HepG2 (cell line): ENCODE measurements around the gene VAMP3. TPM values are rescaled to one million over a fixed set of nuclear protein-coding genes. Genes with fewer than 3 reads are reported as not detected.

Source experiments
- ATAC-seq: fragments of 200-7000 bp; cut with Tn5 transposase; 3 replicates; pipeline ENCODE4 v1.9.1; 2020; ENCODE audit warnings: mild to moderate bottlenecking, moderate library complexity
- BruUV-seq: library from RNA; stranded (reverse); fragments of 400-500 nt; replicated peaks from 2 replicates; lab custom pipeline; 2021; lab: Mats Ljungman, UMichigan
- CTCF ChIA-PET: fragments of 300-600 bp; formaldehyde crosslinking; extraction: SDS; loops from one replicate; lab custom pipeline; 2021; ENCODE audit warnings: low total read pairs, inconsistent platforms, low intra/inter-chr PET ratio; lab: Yijun Ruan, JAX
- POLR2A ChIA-PET: fragments of 350-600 bp; sonication (Branson Sonifier 250); formaldehyde crosslinking; loops from one replicate; lab custom pipeline; 2020; ENCODE audit warnings: antibody characterized with exemption, inconsistent platforms; lab: Yijun Ruan, JAX
- DNase-seq: peaks from one replicate; pipeline ENCODE4 v3.0.0-alpha.2; 2015; ENCODE audit warnings: low spot score
- FAIRE-seq: peaks from 3 replicates; lab custom pipeline; 2011; peaks lifted over from hg19 to GRCh38; lab: Jason Lieb, UNC
- H2AFZ ChIP-seq: one replicate; pipeline ENCODE4 v1.6.1; 2011; ENCODE audit warnings: low read length, inconsistent platforms
- H3K27ac ChIP-seq: fragments of 300-600 bp; 3 replicates; pipeline ENCODE4 v1.8.0; 2011; ENCODE audit warnings: mixed run types, mild to moderate bottlenecking, mixed read lengths, low read length, inconsistent platforms; ENCODE audit not compliant: insufficient read depth; ENCODE audit errors: extremely low read length
- H3K27me3 ChIP-seq, 2 experiments: fragments of 200-600 bp in 1 of 2; 2 replicates in 1 of 2; 3 replicates in 1 of 2; pipeline versions ENCODE4 v1.6.0 to v1.8.0; 2011; ENCODE audit warnings: low read length in 2 of 2, mild to moderate bottlenecking in 2 of 2, moderate library complexity in 2 of 2, inconsistent platforms in 1 of 2; ENCODE audit not compliant: insufficient read depth in 2 of 2, control insufficient read depth in 1 of 2
- H3K36me3 ChIP-seq, 2 experiments: fragments of 200-600 bp in 1 of 2; replicated peaks in 1 of 2; 2 replicates in 1 of 2; 3 replicates in 1 of 2; pipeline versions ENCODE4 v1.5.1 to v1.8.0; 2011; ENCODE audit warnings: low read length in 2 of 2, inconsistent platforms in 1 of 2; ENCODE audit not compliant: insufficient read depth in 2 of 2, control insufficient read depth in 1 of 2
- H3K4me1 ChIP-seq: 2 replicates; pipeline ENCODE4 v1.5.1; 2012; ENCODE audit warnings: low read length, inconsistent platforms; ENCODE audit not compliant: insufficient read depth
- H3K4me2 ChIP-seq: 2 replicates; pipeline ENCODE4 v1.6.0; 2011; ENCODE audit warnings: low read depth, low read length, inconsistent platforms
- H3K4me3 ChIP-seq, 3 experiments: fragments of 200-600 bp in 1 of 3; sonication (generic), shearing (Covaris generic) in 1 of 3; replicated peaks in 1 of 3; 2 replicates each; pipeline ENCODE4 v1.5.1; 2011 to 2016; ENCODE audit warnings: low read length in 3 of 3, inconsistent platforms in 2 of 3, low read depth in 2 of 3, mild to moderate bottlenecking in 2 of 3, control low read depth in 1 of 3, mixed read lengths in 1 of 3; ENCODE audit not compliant: insufficient read depth in 1 of 3
- H3K79me2 ChIP-seq: one replicate; pipeline ENCODE4 v1.6.1; 2011; ENCODE audit warnings: low read length, inconsistent platforms; ENCODE audit not compliant: insufficient read depth
- H3K9ac ChIP-seq: 2 replicates; pipeline ENCODE4 v1.6.0; 2011; ENCODE audit warnings: mild to moderate bottlenecking, low read depth, low read length, inconsistent platforms; ENCODE audit not compliant: insufficient read depth
- H3K9me3 ChIP-seq: 2 replicates; pipeline ENCODE4 v1.5.1; 2012; ENCODE audit warnings: mild to moderate bottlenecking, low read length
- H4K20me1 ChIP-seq: 2 replicates; pipeline ENCODE4 v1.6.0; 2011; ENCODE audit warnings: inconsistent platforms, mild to moderate bottlenecking, low read length, moderate library complexity; ENCODE audit not compliant: insufficient read depth
- CENPT ChIP-seq: sonication (generic); formaldehyde crosslinking; IDR thresholded peaks from 2 replicates; pipeline ENCODE4 v1.8.0; 2022; ENCODE audit warnings: low read depth, mild to moderate bottlenecking, moderate library complexity, missing genetic modification reagents
- DNMT1 ChIP-seq: sonication (generic); formaldehyde crosslinking; IDR thresholded peaks from 2 replicates; pipeline ENCODE4 v1.5.1; 2020; ENCODE audit warnings: mild to moderate bottlenecking, missing genetic modification reagents
- GFI1 ChIP-seq: sonication (generic); formaldehyde crosslinking; IDR thresholded peaks from 2 replicates; pipeline ENCODE4 v1.5.0; 2020; ENCODE audit warnings: missing genetic modification reagents, mild to moderate bottlenecking, borderline replicate concordance
- GTF3A ChIP-seq: sonication (generic); formaldehyde crosslinking; conservative IDR thresholded peaks from 2 replicates; pipeline ENCODE4 v1.4.0; 2020; ENCODE audit warnings: mild to moderate bottlenecking, missing genetic modification reagents
- ZNF557 ChIP-seq: sonication (generic); formaldehyde crosslinking; IDR thresholded peaks from 2 replicates; pipeline ENCODE4 v1.4.0; 2020; ENCODE audit warnings: missing genetic modification reagents
- ZNF567 ChIP-seq: sonication (generic); formaldehyde crosslinking; IDR thresholded peaks from 2 replicates; pipeline ENCODE4 v1.8.1; 2023; ENCODE audit warnings: mild to moderate bottlenecking, missing genetic modification reagents, borderline replicate concordance
- ZNF607 ChIP-seq: sonication (generic); formaldehyde crosslinking; IDR thresholded peaks from 2 replicates; pipeline ENCODE4 v1.5.1; 2020; ENCODE audit warnings: missing genetic modification reagents, mild to moderate bottlenecking, borderline replicate concordance
- WGBS: methylation state at CpG from one replicate; pipeline ENCODE4 v1.1.6; 2017; ENCODE audit warnings: low lambda C conversion rate; 5-methylcytosine and 5-hydroxymethylcytosine counted together
- in situ Hi-C: cut with HindIII; loops from 2 replicates; pipeline ENCODE4 v1.10.0; 2017; ENCODE audit warnings: low pct_unique_long_range_greater_than_20kb; ENCODE audit not compliant: extremely low pct_ligation_motif_present
- intact Hi-C: fragments of 100-400 bp; cut with micrococcal nuclease; formaldehyde crosslinking; loops from one replicate; pipeline ENCODE4 v1.10.0; 2022; ENCODE audit not compliant: unreplicated experiment
- polyA plus RNA-seq, 8 experiments: library from polyadenylated mRNA; depleted of rRNA in 3 of 8; stranded (reverse) in 7 of 8; unstranded in 1 of 8; fragments of >200 nt; fragmentation: Illumina TruSeq in 4 of 8; extraction: Trizol in 4 of 8; gene quantifications; 2 replicates each; pipeline versions ENCODE4 v1.2.1 to v1.2.3, GENCODE V29; 2011 to 2016; ENCODE audit warnings: low read depth in 4 of 8, missing spikeins in 1 of 8, mixed read lengths in 1 of 8; ENCODE audit not compliant: insufficient read depth in 1 of 8
- total RNA-seq, 5 experiments: library from RNA; depleted of rRNA; stranded (reverse); fragments of >200 nt; fragmentation: Illumina TruSeq; extraction: Trizol; gene quantifications; 2 replicates each; pipeline ENCODE4 v1.2.3, GENCODE V29; 2016; ENCODE audit warnings: low read depth in 1 of 5

VAMP3 gene
- total and polyA plus RNA-seq, 2 of the 13 experiments (the other 11 are each of a cell fraction or from before 2014, with no cell fraction given), result 75.3 to 88.7 TPM

- FAIRE-seq, result no peak
- 93% methylated on average over 6 of the region's 6 CpGs for WGBS
- H3K9me3 ChIP-seq, result no peaks in the 10 kb centered on the region
- ATAC-seq, result no peak
- POLR2A ChIA-PET, result no interaction called here
- no peak for DNase-seq
- H3K4me1 ChIP-seq, result no peaks in the 10 kb centered on the region
- H3K4me2 ChIP-seq, result no peak overlapping the region
- TF ChIP-seq DNMT1 (CRISPR knock-in tag), result no peak
- TF ChIP-seq GFI1 (CRISPR knock-in tag), result no peak
- TF ChIP-seq ZNF567 (CRISPR knock-in tag), result no peak
- TF ChIP-seq ZNF607, result no peak
- TF ChIP-seq GTF3A (CRISPR knock-in tag), result no peak
- no peak for TF ChIP-seq CENPT (CRISPR knock-in tag)
- no peak overlapping the region for H3K9ac ChIP-seq
- H2AFZ ChIP-seq, result no peak overlapping the region
- H3K27me3 ChIP-seq, result no peaks in the 10 kb centered on the region
- intact Hi-C loops (no loop called here), in situ Hi-C loops (no loop called here)
- H3K36me3 ChIP-seq, result peaks cover 1 to 3% of the 10 kb centered on the region in 2 experiments; a peak in 1 of 5 replicates
- no peaks in the 10 kb centered on the region for H3K79me2 ChIP-seq
- no peak overlapping the region for H3K4me3 ChIP-seq
- H4K20me1 ChIP-seq, result no peaks in the 10 kb centered on the region
- CTCF ChIA-PET, result no interaction called here
- no peak overlapping the region for H3K27ac ChIP-seq
- no TSS peak for BruUV-seq
These were observed 10.9 kb upstream of the VAMP3 start for GRCh38 chr1:7760245-7760644.

GRCh38 chr1:7761103-7761502 lies 10.0 kb upstream of the VAMP3 start:
- Histone ChIP-seq H2AFZ (no peak overlapping the region), H3K9ac (no peak overlapping the region), H3K79me2 (no peaks in the 10 kb centered on the region), H3K9me3 (no peaks in the 10 kb centered on the region), H3K27ac (no peak overlapping the region), H3K4me3 (no peak overlapping the region), H3K36me3 (peaks cover 0 to 1% of the 10 kb centered on the region in 2 experiments; a peak in 1 of 5 replicates), H3K4me1 (no peaks in the 10 kb centered on the region), H3K27me3 (no peaks in the 10 kb centered on the region), H3K4me2 (no peak overlapping the region), H4K20me1 (no peaks in the 10 kb centered on the region)
- no peak for FAIRE-seq
- no TSS peak for BruUV-seq
- intact Hi-C loops, result no loop called here
- ATAC-seq, result no peak
- 88% methylated on average over 3 of the region's 3 CpGs for WGBS
- in situ Hi-C loops, result no loop called here
- ChIA-PET CTCF (no interaction called here), POLR2A (no interaction called here)
- DNase-seq, result no peak
- TF ChIP-seq ZNF557 (CRISPR knock-in tag), result no peak
